Measurements from ENCODE around the gene HACD1.
"Not testable (repeated sequence)": the region's sequence is repeated elsewhere in the genome, so short reads cannot be mapped to it uniquely, and the experiment has no call there.

HACD1 gene

GRCh38 chr10:17643339-17643754 is 26.2 kb upstream of the HACD1 start:
- DNase-seq (ENCODE audit: low spot score): peak; percentile 95

GRCh38 chr10:17640331-17640816 is 23.2 kb upstream of the HACD1 start:
- DNase-seq (ENCODE audit: low spot score): no peak

- no peak for DNase-seq (ENCODE audit: low spot score)
Measured at GRCh38 chr10:17637869-17638268, 20.7 kb upstream of the HACD1 start.

GRCh38 chr10:17633353-17633752 is 16.2 kb upstream of the HACD1 start:
- DNase-seq (ENCODE audit: low spot score): no peak

GRCh38 chr10:17632590-17632989 is 15.4 kb upstream of the HACD1 start:
- DNase-seq (ENCODE audit: low spot score): not testable (repeated sequence)

GRCh38 chr10:17626656-17627055 is 9.5 kb upstream of the HACD1 start:
- no peak for DNase-seq (ENCODE audit: low spot score)

GRCh38 chr10:17624996-17625395 is 7.8 kb upstream of the HACD1 start:
- DNase-seq (ENCODE audit: low spot score): no peak

- no peak for DNase-seq (ENCODE audit: low spot score)
Measured at GRCh38 chr10:17622061-17622460, 4.9 kb upstream of the HACD1 start.

- DNase-seq (ENCODE audit: low spot score): peak; percentile 76
Measured at GRCh38 chr10:17616403-17617030, 657 bp downstream of the HACD1 start.

GRCh38 chr10:17609523-17610079 is 7.6 kb downstream of the HACD1 start:
- DNase-seq (ENCODE audit: low spot score): no peak

- DNase-seq (ENCODE audit: low spot score): peak; percentile 58
Measured at GRCh38 chr10:17607603-17608332, 9.4 kb downstream of the HACD1 start.

- no peak for DNase-seq (ENCODE audit: low spot score)
Measured at GRCh38 chr10:17607060-17607459, 10.1 kb downstream of the HACD1 start.

GRCh38 chr10:17606547-17607040 is 10.6 kb downstream of the HACD1 start:
- DNase-seq (ENCODE audit: low spot score): no peak

GRCh38 chr10:17605936-17606335 is 11.2 kb downstream of the HACD1 start:
- no peak for DNase-seq (ENCODE audit: low spot score)

GRCh38 chr10:17599089-17599488 is 18.1 kb downstream of the HACD1 start:
- DNase-seq (ENCODE audit: low spot score): peak; percentile 31

GRCh38 chr10:17597386-17597785 is 19.8 kb downstream of the HACD1 start:
- no peak for DNase-seq (ENCODE audit: low spot score)

GRCh38 chr10:17590969-17591645 is 26.1 kb downstream of the HACD1 start:
- DNase-seq (ENCODE audit: low spot score): no peak

GRCh38 chr10:17589316-17589715 is 27.9 kb downstream of the HACD1 start:
- DNase-seq (ENCODE audit: low spot score): not testable (repeated sequence)

GRCh38 chr10:17588420-17588819 is 28.8 kb downstream of the HACD1 start:
- DNase-seq (ENCODE audit: low spot score): no peak

- DNase-seq (ENCODE audit: low spot score): not testable (repeated sequence)
Measured at GRCh38 chr10:17587321-17587720, 29.9 kb downstream of the HACD1 start.

- peak; percentile 44 for DNase-seq (ENCODE audit: low spot score)
Measured at GRCh38 chr10:17586821-17587234, 30.3 kb downstream of the HACD1 start.

- no peak for DNase-seq (ENCODE audit: low spot score)
Measured at GRCh38 chr10:17585016-17585415, 32.2 kb downstream of the HACD1 start.

Measured in kidney tubule cell (primary cell).